ENCODE measurements around the gene SCAF8. TPM values are rescaled to one million over a fixed set of nuclear protein-coding genes. Genes with fewer than 3 reads are reported as not detected.

The SCAF8 gene
- total and polyA plus RNA-seq, 2 of the 8 experiments (the other 6 are each of a cell fraction or from before 2014, with no cell fraction given), result 20.3 to 46.3 TPM

DNA sequence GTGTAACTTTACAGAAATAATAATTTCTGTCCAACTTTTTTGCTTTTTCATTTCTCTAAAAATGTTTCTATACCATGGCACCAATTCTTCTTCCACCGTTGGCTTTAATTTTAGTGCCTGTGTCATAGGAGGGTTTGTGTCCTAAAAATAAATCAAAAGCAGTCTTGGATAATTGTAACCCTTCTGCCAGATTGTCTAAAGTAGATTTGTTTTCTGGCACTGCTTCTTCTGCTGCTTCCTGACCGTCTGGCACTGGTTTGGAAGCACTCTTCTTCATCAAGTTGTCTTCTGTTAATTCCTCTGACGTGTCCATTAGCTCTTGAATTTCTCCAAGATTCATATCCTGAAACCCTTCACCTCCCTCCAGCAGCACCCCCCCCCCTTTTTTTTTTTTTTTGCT lies 33.1 kb downstream of the SCAF8 start:
- Histone ChIP-seq H3K18ac (ENCODE audit: extremely low read depth, low read length) (no peak overlapping the region), H3K23me2 (ENCODE audit: low read depth, low read length) (no peaks in the 10 kb centered on the region), H3K36me3 (ENCODE audit: control insufficient read depth in 2 of 4, insufficient read depth in 4 of 4, low read length in 3 of 4) (no peaks in the 10 kb centered on the region), H3K4me2 (ENCODE audit: insufficient read depth in 1 of 2, low read depth in 2 of 2, low read length in 2 of 2) (no peak overlapping the region), H2BK20ac (ENCODE audit: low read length) (no peak overlapping the region), H3K27me3 (replicated peaks in 1 of 4; ENCODE audit: control insufficient read depth in 3 of 4, extremely low read depth in 1 of 4, insufficient read depth in 3 of 4, low read length in 3 of 4) (no peaks in the 10 kb centered on the region), H3K56ac (replicated peaks; ENCODE audit: insufficient read length, low read depth, low read length) (no peak overlapping the region), H4K8ac (ENCODE audit: extremely low read depth, insufficient read depth, low read length) (no peak overlapping the region), H3K4me1 (replicated peaks in 1 of 4; ENCODE audit: control insufficient read depth in 3 of 4, insufficient read depth in 4 of 4, low read length in 3 of 4) (peaks cover 0 to 7% (median 0%) of the 10 kb centered on the region in 4 experiments; a peak in 4 of 7 replicates), H2AK5ac (ENCODE audit: low read depth, low read length) (no peak overlapping the region), H4K5ac (ENCODE audit: insufficient read length, low read depth, low read length) (no peak overlapping the region), H3K23ac (ENCODE audit: insufficient read length) (no peak overlapping the region), H3K9me3 (ENCODE audit: insufficient read depth in 2 of 2, low read depth in 1 of 2, low read length in 1 of 2) (no peaks in the 10 kb centered on the region), H3K27ac (ENCODE audit: low read depth, low read length) (no peak overlapping the region), H3K4me3 (ENCODE audit: extremely low read depth in 1 of 4, insufficient read depth in 2 of 4, low read depth in 3 of 4, low read length in 4 of 4) (no peak overlapping the region), H4K91ac (replicated peaks; ENCODE audit: insufficient read length, low read length) (no peak overlapping the region), H2BK5ac (ENCODE audit: low read depth, low read length) (no peak overlapping the region), H4K20me1 (replicated peaks in 1 of 2; ENCODE audit: control insufficient read depth in 1 of 2, insufficient read depth in 2 of 2, low read length in 2 of 2) (peaks cover 9 to 15% of the 10 kb centered on the region in 2 experiments), H3K4ac (replicated peaks; ENCODE audit: insufficient read length, low read depth, low read length) (no peak overlapping the region), H3K79me1 (ENCODE audit: low read depth, low read length) (peaks cover 11% of the 10 kb centered on the region), H3K79me2 (ENCODE audit: control insufficient read depth in 1 of 2, insufficient read depth in 2 of 2, low read length in 2 of 2) (peaks cover 25 to 100% of the 10 kb centered on the region in 2 experiments), H3K9ac (replicated peaks in 1 of 4; ENCODE audit: extremely low read depth in 1 of 4, low read depth in 3 of 4, low read length in 3 of 4) (no peak overlapping the region), H2BK120ac (replicated peaks; ENCODE audit: low read depth, low read length) (no peak overlapping the region), H3K14ac (ENCODE audit: insufficient read length) (no peak overlapping the region), H2BK15ac (ENCODE audit: low read length) (no peak overlapping the region), H2AFZ (ENCODE audit: low read length) (no peak overlapping the region), H2BK12ac (ENCODE audit: low read depth, low read length) (no peak overlapping the region)
- POLR2A ChIA-PET (ENCODE audit: partially characterized antibody), result no interaction called here
- no peak for FAIRE-seq
- CTCF ChIA-PET (ENCODE audit: partially characterized antibody), result interaction anchor here (1.2 kb wide), 1 partner anchor 90 kb away, joined by 3 read pairs; no protein-coding TSS in a partner anchor
- no peak for DNase-seq (ENCODE audit: low read depth in 1 of 2, low spot score in 2 of 2)
- WGBS, 2 experiments (ENCODE audit: extremely low coverage in 1 of 2, insufficient coverage in 1 of 2, insufficient read length in 1 of 2, insufficient replicate concordance in 2 of 2, low coverage in 1 of 2, low lambda C conversion rate in 2 of 2, missing lambda C conversion rate in 1 of 2), result 88% methylated on average over 3 of the region's 3 CpGs; no CpG with 5 or more reads in 1 of the 2 experiments
- TF ChIP-seq CBX8 (IDR thresholded peaks at IDR 0.05; ENCODE audit: borderline replicate concordance, low read depth, low read length) (no peak), SIX5 (IDR thresholded peaks at IDR 0.05; ENCODE audit: low read depth, low read length) (no peak), HDAC2 (IDR thresholded peaks at IDR 0.05; ENCODE audit: borderline replicate concordance in 1 of 2, low read depth in 2 of 2, low read length in 2 of 2) (no peak), CEBPB (IDR thresholded peaks at IDR 0.05; ENCODE audit: low read depth, low read length) (no peak), ZNF274 (IDR thresholded peaks at IDR 0.05; ENCODE audit: borderline replicate concordance, extremely low read depth, low read length) (no peak), PHF8 (conservative IDR thresholded peaks at IDR 0.05; ENCODE audit: low read depth, low read length) (no peak), KDM5A (IDR thresholded peaks at IDR 0.05; ENCODE audit: low read length) (no peak), FOSL1 (IDR thresholded peaks at IDR 0.05; ENCODE audit: insufficient read depth, low read depth, low read length) (no peak), TAF7 (optimal IDR thresholded peaks at IDR 0.05; ENCODE audit: borderline replicate concordance, low read depth, low read length) (no peak), EGR1 (IDR thresholded peaks at IDR 0.05; ENCODE audit: borderline replicate concordance, low read depth, low read length) (no peak), GABPA (IDR thresholded peaks at IDR 0.05; ENCODE audit: borderline replicate concordance, insufficient read depth, low read length) (no peak)
- TF ChIP-seq, protein P1, sequence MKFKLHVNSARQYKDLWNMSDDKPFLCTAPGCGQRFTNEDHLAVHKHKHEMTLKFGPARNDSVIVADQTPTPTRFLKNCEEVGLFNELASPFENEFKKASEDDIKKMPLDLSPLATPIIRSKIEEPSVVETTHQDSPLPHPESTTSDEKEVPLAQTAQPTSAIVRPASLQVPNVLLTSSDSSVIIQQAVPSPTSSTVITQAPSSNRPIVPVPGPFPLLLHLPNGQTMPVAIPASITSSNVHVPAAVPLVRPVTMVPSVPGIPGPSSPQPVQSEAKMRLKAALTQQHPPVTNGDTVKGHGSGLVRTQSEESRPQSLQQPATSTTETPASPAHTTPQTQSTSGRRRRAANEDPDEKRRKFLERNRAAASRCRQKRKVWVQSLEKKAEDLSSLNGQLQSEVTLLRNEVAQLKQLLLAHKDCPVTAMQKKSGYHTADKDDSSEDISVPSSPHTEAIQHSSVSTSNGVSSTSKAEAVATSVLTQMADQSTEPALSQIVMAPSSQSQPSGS (IDR thresholded peaks at IDR 0.05; ENCODE audit: low read length), result no peak
